DMS79 treated with DMSO at 0.1 percent for 48 hours (cell line): ENCODE measurements around the gene BCAS3.

Experiments
- DNase-seq: peaks from one replicate; lab custom pipeline; 2025; lab: John Stamatoyannopoulos, UW

BCAS3 gene

GRCh38 chr17:61409301-61410112 lies 731.9 kb downstream of the BCAS3 start:
- no peak for DNase-seq

- no peak for DNase-seq
These were observed 732.7 kb downstream of the BCAS3 start for GRCh38 chr17:61410141-61411010.

DNA sequence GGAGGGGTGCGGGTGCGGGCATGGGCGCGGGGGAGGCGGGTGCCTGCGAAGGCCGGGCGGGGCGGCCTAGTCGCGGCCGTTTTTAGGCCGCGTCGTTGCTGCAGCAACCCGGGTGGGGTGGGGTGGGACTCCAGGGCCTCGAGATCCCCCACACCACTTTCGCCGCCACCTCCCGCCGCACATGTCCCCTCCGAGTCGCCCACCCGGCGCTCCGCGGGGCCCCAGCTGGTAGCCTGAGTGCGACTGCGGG lies 733.3 kb downstream of the BCAS3 start:
- DNase-seq = no peak

- no peak for DNase-seq
These were observed 733.9 kb downstream of the BCAS3 start for GRCh38 chr17:61411261-61412142.

DNA sequence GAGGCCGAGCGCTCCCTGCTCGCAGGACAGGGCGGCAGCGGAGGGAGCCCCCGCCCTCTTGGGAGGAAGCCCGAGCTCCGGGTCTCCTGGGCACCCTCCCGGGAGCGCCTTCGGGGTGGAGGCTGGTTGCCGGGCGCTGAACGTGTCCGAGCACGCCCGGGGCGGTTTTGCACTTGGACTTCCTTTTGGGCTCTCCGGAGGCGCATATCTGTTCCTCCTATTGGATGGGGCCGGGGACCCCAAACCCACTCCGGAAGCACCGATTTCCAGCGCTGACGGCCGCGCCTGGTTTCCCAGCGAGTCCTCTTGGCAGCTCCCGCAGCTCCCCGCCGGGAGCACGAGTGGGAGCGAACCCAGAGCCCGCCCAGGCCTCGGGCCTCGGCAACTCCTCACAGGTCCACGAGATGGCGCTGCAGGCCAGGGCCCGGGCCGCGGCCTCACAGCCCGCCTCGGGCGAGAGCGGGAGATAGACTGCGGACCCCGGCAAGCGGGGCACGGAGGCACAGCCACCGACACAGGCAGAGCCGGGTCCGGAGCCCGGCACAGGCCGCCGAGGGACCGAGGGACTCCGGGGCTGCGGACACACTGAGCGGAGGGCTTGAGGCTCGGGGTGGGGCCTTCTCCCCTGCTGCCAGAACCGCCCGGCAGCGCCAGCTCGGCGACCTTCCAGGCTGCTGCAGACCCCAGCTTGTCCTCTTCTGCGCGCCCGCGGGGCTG lies 734.6 kb downstream of the BCAS3 start:
- peak; percentile 56 for DNase-seq

GRCh38 chr17:61412860-61413660 lies 735.4 kb downstream of the BCAS3 start:
- DNase-seq = peak; percentile 10

DNA sequence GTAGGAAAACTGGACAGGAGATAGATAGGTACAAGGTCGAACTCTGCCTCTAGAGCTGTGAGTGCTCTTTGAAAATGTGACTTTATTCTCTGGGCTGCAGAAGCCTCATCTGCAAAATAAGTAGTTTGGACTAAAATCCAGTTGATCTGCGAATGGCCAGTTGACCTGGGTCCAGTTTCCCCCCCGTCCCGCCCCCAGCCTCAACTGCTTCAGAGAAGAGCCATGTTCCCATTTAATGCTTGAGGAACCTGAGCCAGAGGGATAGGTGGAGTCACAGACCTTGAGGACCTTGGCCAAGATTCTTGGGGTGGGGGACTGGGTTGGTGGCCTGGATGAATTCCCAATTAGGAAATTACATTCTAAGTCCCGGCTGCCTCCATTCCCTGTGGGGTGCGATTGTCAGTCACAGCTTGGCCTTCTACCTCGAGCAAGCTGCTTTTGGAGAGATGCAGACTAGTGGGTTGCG lies 736.0 kb downstream of the BCAS3 start:
- no peak for DNase-seq

DNA sequence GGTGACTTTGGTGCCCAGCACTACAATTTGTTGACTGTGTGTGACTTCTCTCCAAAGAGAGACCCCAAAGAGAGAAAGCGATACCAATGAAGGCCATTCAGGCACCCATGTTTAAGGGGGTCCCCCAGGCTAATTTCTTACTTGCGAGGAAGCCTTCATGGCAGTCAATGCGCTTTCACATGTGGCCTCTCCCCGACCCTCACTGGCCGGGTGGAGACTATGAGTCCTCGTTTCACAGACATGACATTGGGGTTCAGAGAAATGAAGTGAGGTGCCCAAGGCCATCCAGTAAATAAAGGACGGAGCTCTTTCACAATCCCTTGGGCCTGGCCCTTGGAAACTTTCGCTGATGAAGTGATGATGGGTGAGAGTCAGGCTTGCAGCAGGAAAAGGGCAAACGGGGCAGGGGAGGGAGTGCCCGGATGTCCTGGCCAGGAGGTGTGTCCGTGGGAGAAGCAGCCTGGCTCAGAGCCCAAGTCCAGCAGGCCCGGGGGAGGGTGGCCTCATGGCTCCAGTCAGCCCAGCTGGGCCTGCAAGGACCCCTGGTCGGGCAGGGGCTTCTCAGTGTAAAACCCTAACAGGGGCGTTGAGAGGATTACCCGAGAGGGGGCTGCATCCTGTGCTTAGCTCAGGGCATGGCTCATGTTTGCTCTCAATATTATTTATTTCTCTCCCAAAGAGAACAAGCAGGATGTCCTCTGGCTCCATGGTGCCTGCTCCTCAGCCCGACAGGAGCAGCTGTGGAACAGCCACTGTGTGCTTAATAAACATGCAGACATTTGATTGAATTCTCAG lies 736.7 kb downstream of the BCAS3 start:
- no peak for DNase-seq

DNA sequence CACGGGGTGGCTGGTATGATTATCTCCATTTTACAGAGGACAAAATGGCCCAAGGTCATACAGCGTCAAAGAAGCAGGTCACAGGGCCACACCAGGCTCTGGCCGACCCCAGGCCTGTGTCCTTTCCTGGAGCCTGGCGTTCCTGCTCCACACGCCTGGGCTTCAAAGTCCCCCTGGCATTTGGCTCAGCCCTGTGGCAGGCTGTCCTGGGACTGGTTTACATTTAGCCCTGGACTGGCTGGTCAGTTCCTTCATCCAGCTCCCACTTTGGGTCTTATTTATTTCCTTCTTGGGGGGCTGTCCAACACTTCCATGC lies 737.2 kb downstream of the BCAS3 start:
- DNase-seq = no peak

DNA sequence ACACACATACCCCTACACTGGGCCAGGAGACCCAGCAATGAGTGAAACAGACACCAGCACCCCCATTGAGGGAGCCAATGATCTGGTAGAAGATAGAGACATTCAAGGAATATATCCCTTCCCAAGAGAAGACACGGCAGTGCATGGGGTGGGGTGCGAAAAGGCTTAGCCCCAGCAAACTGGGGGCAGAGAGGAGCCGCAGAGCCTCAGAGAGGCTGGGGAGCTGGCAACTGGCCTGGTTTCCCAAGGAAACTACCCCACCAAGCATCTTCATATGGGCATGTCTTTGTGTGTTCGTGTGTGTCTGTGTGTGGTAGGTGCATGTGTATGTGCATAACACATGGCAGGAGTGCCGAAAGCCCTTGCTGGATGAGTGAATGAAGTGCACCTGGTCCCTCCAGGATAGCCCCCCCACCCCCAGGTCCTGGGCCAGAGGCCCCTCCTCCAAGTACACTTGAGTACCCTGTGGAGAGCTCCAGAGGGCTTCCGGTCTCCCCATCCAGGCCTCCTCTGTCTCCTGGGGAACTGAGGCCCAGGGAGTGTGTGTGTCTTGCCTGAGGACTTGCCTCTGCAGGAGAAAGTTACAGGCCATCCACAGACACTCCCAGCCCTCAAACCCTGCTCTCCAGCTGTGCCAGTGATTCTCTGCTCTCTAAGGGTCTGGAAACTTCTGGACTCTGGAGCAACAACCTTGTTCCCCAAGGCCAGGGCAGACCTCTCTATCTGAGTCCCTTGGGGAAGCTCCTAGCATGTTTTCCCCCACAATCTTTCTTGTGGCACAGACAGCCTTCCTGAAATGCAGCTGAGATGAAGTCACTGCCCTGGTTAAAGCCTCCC lies 737.9 kb downstream of the BCAS3 start:
- no peak for DNase-seq

DNA sequence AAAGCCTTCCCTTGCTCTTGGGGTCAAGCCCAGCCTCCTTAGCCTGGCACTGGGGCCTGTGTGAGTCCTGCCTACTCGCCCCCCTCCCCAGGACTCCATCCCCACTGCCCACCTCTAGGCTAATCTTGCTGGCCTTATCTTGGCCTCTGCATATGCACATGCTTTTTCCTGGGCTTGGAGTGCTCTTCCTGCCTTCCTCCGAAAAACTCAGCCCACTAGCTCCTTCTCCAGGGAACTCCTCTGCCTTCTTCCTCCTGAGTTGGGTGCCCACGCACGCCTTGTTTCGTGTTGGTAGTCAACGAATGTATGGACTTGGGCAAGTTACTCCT lies 738.5 kb downstream of the BCAS3 start:
- no peak for DNase-seq

- no peak for DNase-seq
These were observed 739.1 kb downstream of the BCAS3 start for GRCh38 chr17:61416540-61417363.

DNA sequence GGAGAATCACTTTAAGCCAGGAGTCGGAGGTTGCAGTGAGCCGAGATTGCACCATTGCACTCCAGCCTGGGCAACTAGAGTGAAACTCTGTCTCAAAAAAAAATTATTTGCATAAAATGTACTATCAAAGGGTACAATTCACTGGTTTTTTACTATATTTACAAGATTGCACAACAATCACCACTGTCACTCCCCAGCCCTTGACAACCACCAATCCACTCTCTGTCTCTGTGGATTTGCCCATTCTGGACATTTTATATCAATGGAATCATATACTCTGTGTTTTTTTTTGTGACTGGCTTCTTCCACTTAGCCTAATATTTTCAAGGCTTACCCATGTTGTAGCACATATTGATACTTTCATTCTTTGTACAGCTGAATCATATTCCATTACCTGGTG lies 740.8 kb downstream of the BCAS3 start:
- no peak for DNase-seq

GRCh38 chr17:61419496-61420046 lies 741.9 kb downstream of the BCAS3 start:
- no peak for DNase-seq

DNA sequence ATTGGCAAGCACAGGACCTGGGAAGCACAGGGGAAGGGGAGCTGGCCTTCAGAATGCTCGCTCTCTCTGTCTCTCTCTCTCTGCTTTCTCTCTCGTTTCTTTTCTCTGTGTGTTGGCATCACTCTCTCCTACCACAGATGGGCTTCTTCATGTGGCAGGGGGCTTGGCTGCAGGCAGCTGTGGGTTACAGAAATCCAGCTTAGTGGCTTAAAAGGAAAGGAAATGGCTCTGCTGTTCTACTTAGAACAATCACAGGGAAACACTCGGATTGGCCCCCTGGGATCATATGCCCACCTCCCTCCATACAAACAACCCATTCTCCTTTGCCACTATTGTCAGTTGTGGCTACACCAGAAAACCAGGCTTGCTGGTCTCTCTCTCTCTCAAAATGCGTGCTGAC lies 742.4 kb downstream of the BCAS3 start:
- DNase-seq = no peak

DNA sequence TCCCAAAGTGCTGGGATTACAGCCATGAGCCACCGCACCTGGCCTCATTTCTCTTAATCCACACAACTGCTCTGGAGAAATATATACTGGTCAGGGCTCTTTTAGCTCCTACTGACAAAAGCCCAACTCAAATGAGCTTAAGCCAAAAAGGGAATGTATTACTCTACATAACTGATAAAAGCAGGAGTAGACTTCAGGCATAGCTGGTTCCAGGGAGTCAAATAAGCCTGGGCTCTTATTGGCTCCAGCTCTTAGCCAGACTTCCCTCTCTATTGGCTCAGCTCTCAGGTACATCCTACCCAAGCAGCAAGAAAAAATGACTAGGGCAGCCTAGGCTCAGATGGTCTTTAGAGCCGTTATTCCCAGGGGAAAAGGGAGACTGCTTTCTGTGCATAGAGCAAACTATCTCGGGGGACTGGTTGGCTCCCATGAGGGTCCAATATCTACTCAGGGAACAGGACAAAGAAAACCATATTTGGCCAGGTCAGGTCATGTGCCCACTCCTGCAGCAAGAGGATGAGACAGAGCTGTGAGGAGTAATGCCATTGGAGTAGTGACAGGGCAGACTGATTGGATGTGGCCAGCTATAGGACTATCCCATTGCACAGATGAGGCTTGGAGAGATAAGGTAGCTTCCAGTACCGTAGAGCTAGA lies 743.2 kb downstream of the BCAS3 start:
- DNase-seq = no peak

DNA sequence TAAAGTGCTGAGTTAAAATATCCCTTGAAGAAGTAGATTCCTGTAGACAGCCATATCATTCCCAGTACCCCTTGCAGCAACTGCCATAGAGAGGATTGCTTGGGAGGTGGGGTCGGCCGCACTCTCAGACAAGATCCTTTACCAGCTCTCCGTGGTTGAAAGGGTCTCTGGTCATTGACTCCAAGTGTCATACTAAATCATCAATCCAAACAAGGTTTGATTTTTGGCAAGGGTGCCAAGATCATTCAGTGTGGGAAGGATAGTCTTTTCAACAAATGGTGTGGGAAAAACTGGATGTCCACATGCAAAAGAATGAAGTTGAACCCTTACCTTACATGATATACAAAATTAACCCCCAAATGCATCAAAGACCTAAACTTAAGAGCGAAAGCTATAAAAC lies 743.8 kb downstream of the BCAS3 start:
- DNase-seq = no peak
